ENCODE measurements around the gene PITPNC1.

DNA sequence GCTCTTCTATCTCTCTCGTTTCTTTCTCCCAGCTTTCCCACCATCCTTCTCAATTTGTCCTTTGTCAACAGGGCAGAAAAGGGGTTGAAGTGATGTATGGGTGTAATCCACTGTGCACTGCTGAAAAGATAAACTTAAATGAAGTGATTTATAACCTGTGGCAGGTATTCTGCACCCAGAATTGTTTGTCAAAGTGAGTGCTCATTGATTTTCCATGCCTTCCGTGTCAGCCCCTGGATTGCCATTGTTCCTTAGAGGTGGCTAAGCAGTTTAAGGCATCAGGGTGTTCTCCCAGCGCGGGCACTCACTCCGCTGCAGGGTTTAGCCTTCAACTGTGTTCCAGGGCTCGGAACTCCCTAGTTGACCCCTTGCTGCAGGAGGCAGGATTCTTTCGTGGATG, 82.9 kb downstream of the PITPNC1 start:
- no peak for TF ChIP-seq EP300 (IDR thresholded peaks at IDR 0.05; ENCODE audit: borderline replicate concordance in 1 of 2, low read depth in 1 of 2, low read length in 1 of 2)
- no peak for TF ChIP-seq POLR2AphosphoS5 (IDR thresholded peaks at IDR 0.05; ENCODE audit: low read depth, low read length)
- no peak for TF ChIP-seq EZH2phosphoT487 (IDR thresholded peaks at IDR 0.05; ENCODE audit: borderline replicate concordance, low read depth)
- TF ChIP-seq, protein P1, sequence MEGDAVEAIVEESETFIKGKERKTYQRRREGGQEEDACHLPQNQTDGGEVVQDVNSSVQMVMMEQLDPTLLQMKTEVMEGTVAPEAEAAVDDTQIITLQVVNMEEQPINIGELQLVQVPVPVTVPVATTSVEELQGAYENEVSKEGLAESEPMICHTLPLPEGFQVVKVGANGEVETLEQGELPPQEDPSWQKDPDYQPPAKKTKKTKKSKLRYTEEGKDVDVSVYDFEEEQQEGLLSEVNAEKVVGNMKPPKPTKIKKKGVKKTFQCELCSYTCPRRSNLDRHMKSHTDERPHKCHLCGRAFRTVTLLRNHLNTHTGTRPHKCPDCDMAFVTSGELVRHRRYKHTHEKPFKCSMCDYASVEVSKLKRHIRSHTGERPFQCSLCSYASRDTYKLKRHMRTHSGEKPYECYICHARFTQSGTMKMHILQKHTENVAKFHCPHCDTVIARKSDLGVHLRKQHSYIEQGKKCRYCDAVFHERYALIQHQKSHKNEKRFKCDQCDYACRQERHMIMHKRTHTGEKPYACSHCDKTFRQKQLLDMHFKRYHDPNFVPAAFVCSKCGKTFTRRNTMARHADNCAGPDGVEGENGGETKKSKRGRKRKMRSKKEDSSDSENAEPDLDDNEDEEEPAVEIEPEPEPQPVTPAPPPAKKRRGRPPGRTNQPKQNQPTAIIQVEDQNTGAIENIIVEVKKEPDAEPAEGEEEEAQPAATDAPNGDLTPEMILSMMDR (IDR thresholded peaks at IDR 0.05) = no peak
- no peak for TF ChIP-seq NRF1 (IDR thresholded peaks at IDR 0.05; ENCODE audit: low read depth, low read length)
- no peak for TF ChIP-seq SMC3 (IDR thresholded peaks at IDR 0.05; ENCODE audit: low read depth, low read length)
- TF ChIP-seq TEAD4 (IDR thresholded peaks at IDR 0.05; ENCODE audit: borderline replicate concordance, insufficient read depth) = no peak
- TF ChIP-seq, protein P2, sequence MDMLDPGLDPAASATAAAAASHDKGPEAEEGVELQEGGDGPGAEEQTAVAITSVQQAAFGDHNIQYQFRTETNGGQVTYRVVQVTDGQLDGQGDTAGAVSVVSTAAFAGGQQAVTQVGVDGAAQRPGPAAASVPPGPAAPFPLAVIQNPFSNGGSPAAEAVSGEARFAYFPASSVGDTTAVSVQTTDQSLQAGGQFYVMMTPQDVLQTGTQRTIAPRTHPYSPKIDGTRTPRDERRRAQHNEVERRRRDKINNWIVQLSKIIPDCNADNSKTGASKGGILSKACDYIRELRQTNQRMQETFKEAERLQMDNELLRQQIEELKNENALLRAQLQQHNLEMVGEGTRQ (IDR thresholded peaks at IDR 0.05; ENCODE audit: borderline replicate concordance, low read depth, low read length) = no peak
- no peak for TF ChIP-seq FOXJ3 (CRISPR knock-in tag; IDR thresholded peaks at IDR 0.05)
- no peak for TF ChIP-seq RXRA (IDR thresholded peaks at IDR 0.05; ENCODE audit: borderline replicate concordance, low read depth)
